ENCODE data around the gene ALKBH4.

The ALKBH4 gene

DNA sequence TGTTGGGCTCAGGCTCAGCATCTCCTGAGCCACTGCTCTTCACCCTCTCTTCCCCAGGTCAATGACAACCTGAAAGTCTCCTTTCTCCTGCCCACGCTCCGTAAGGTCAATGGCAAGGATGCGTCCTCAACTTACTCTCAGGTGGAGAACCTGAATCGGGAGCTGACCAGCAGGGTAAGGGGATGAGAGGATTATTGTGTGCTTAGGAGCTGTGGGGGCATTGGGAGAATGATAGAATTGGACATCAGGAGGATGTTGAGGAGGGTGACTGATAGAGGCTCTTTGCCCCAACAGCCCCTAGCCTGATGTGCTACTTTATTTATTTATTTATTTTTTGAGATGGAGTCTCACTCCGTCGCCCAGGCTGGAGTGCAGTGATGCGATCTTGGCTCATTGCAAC lies 1.4 kb upstream of the ALKBH4 start:
- TF ChIP-seq CREB1 (IDR thresholded peaks at IDR 0.05; ENCODE audit: low read depth) (no peak), TEAD4 (IDR thresholded peaks at IDR 0.05) (no peak), NFIC (IDR thresholded peaks at IDR 0.05) (no peak), CEBPB (IDR thresholded peaks at IDR 0.05) (no peak), EGR1 (IDR thresholded peaks at IDR 0.05) (no peak), EP300 (IDR thresholded peaks at IDR 0.05; ENCODE audit: borderline replicate concordance) (no peak)
- TF ChIP-seq, protein P1, sequence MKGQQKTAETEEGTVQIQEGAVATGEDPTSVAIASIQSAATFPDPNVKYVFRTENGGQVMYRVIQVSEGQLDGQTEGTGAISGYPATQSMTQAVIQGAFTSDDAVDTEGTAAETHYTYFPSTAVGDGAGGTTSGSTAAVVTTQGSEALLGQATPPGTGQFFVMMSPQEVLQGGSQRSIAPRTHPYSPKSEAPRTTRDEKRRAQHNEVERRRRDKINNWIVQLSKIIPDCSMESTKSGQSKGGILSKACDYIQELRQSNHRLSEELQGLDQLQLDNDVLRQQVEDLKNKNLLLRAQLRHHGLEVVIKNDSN (IDR thresholded peaks at IDR 0.05), result no peak

DNA sequence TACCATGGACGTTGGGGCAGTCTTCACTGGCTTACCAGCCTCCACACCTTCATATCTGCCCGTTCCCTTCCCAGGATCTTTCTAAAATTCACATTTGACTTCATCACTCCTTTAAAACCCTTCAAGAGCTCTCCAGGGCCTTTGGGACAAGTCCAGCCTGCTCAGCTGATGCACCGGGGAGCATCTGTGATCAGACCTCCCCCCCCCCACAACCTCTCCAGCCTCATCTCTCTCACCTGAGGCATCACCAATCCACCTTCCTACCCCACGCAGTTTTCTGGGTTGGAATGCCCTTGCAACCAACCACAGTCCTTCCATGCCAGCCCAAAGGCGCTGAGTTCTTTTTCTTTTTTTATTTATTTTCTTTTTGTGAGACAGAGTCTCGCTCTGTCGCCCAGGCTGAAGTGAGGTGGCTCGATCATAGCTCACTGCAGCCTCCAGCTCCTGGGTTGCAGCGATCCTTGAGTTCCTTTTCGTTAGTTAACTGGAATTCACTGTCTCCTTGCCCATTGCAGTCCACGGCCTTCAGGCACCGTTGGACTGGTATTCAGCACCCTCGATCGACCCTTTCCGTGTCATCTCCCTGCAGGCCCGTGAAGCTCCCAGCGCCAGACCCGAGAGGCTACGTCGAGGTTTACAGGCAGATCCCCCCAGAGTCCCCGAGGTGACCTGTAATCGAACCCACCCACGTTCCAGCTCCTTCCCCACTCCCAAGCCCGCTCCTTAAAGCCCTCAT lies 654 bp downstream of the ALKBH4 start:
- TF ChIP-seq, protein P1 (IDR thresholded peaks at IDR 0.05), result no peak
- TF ChIP-seq TEAD4 (IDR thresholded peaks at IDR 0.05), result peak; percentile 5; the same call in 1 of the 2 replicates

DNA sequence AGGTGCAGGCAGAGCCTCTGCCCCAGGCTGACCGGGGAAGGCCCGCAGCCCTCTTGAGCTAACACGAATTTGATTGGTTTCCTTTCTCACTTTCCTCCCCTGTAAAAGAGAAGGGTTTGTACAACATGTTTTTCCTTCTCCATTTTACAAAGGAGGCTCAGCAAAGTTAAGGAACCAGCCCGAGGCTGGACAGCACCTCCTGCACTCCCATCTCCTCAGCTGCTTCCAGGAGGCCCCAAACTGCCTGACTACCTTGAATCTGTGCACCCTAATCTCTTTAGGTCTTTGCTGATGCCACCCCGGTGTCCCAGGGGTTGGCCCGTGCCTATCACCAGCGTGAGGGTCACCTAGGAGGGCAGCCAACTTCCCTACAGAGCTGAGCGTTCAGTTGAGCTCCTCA lies 4.2 kb downstream of the ALKBH4 start:
- TF ChIP-seq, protein P1 (IDR thresholded peaks at IDR 0.05), result no peak
- TF ChIP-seq RAD21 (IDR thresholded peaks at IDR 0.05; ENCODE audit: low read depth), result no peak
- TF ChIP-seq TCF12 (IDR thresholded peaks at IDR 0.05; ENCODE audit: low read depth), result no peak
- TF ChIP-seq ZBTB7A (IDR thresholded peaks at IDR 0.05; ENCODE audit: low read depth), result no peak
- TF ChIP-seq TEAD4 (IDR thresholded peaks at IDR 0.05), result no peak
- TF ChIP-seq TAF1 (IDR thresholded peaks at IDR 0.05; ENCODE audit: low read depth), result no peak
- TF ChIP-seq CREB1 (IDR thresholded peaks at IDR 0.05; ENCODE audit: low read depth), result no peak
- no peak for TF ChIP-seq FOXM1 (IDR thresholded peaks at IDR 0.05; ENCODE audit: borderline replicate concordance, low read depth)
- TF ChIP-seq EP300 (IDR thresholded peaks at IDR 0.05; ENCODE audit: borderline replicate concordance), result no peak
- no peak for TF ChIP-seq YY1 (IDR thresholded peaks at IDR 0.05; ENCODE audit: low read depth)

DNA sequence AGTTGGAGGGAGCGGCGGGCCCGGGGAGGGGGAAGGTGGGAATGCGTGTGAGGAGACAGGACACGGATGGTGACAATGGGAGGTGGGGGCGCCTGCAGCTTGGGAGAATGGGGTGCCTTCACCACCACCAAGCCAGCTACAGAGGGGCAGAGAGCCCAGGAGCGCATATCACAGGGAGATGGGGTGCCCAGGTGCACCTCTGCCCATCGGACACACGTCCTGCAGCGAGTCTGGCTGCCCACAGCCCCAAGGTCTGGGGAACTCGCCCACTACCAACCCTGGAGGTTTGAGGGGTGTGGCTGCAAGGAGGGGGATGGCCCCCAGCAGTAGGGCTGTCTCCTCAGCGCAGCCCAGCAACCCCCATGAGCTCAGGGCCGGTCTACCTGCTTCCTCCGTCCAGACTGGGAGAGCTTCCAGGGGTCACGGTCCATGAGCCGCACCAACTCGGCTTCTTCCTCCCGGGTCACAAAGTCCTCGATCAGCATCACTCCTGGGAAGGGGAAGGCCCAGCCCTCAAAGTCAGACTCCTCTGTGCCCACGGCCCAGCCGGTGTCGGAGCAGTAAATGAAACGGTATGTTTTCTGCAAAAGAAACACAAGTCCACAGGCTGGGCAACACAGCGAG lies 5.3 kb downstream of the ALKBH4 start:
- TF ChIP-seq ZBTB7A (IDR thresholded peaks at IDR 0.05; ENCODE audit: low read depth) (no peak), NFIC (IDR thresholded peaks at IDR 0.05) (no peak), CREB1 (IDR thresholded peaks at IDR 0.05; ENCODE audit: low read depth) (no peak), YY1 (IDR thresholded peaks at IDR 0.05; ENCODE audit: low read depth) (no peak), CEBPB (IDR thresholded peaks at IDR 0.05) (no peak), EGR1 (IDR thresholded peaks at IDR 0.05) (no peak), FOXM1 (IDR thresholded peaks at IDR 0.05; ENCODE audit: borderline replicate concordance, low read depth) (no peak), TAF1 (IDR thresholded peaks at IDR 0.05; ENCODE audit: low read depth) (no peak), RAD21 (IDR thresholded peaks at IDR 0.05; ENCODE audit: low read depth) (no peak)
- TF ChIP-seq, protein P2, sequence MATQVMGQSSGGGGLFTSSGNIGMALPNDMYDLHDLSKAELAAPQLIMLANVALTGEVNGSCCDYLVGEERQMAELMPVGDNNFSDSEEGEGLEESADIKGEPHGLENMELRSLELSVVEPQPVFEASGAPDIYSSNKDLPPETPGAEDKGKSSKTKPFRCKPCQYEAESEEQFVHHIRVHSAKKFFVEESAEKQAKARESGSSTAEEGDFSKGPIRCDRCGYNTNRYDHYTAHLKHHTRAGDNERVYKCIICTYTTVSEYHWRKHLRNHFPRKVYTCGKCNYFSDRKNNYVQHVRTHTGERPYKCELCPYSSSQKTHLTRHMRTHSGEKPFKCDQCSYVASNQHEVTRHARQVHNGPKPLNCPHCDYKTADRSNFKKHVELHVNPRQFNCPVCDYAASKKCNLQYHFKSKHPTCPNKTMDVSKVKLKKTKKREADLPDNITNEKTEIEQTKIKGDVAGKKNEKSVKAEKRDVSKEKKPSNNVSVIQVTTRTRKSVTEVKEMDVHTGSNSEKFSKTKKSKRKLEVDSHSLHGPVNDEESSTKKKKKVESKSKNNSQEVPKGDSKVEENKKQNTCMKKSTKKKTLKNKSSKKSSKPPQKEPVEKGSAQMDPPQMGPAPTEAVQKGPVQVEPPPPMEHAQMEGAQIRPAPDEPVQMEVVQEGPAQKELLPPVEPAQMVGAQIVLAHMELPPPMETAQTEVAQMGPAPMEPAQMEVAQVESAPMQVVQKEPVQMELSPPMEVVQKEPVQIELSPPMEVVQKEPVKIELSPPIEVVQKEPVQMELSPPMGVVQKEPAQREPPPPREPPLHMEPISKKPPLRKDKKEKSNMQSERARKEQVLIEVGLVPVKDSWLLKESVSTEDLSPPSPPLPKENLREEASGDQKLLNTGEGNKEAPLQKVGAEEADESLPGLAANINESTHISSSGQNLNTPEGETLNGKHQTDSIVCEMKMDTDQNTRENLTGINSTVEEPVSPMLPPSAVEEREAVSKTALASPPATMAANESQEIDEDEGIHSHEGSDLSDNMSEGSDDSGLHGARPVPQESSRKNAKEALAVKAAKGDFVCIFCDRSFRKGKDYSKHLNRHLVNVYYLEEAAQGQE (IDR thresholded peaks at IDR 0.05; ENCODE audit: low read depth), result no peak
- TF ChIP-seq, protein P1 (IDR thresholded peaks at IDR 0.05), result no peak
- TF ChIP-seq, protein P3, sequence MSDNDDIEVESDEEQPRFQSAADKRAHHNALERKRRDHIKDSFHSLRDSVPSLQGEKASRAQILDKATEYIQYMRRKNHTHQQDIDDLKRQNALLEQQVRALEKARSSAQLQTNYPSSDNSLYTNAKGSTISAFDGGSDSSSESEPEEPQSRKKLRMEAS (IDR thresholded peaks at IDR 0.05), result no peak

DNA sequence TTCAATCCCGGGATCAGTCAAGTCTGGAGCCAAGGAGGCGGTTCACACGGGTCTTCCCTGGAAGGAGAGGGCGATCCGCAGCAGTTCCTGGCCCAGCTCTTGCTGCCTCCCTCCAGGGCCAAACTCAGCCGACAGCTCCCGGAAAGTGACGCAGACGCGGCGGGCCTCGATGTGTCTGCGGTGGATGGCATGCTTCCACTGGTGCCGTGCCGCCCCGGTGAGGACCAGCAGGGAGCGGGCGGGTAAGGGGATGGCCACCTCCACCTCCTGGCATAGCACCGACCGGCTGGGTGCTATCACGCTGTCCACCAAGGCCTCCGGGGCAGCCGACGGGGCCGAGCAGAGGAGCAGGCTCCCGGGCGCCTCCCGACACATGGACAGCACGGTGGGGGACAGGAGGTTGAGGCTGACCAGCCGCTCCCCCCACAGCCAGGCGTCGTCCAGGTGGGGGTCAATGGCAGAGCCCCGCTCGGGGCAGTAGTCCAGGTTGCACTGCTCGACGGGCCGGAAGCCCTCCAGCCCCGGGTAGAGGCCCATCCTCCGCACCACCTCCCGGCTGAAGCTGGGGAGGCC lies 7.2 kb downstream of the ALKBH4 start:
- TF ChIP-seq CEBPB (IDR thresholded peaks at IDR 0.05), result no peak
- no peak for TF ChIP-seq EP300 (IDR thresholded peaks at IDR 0.05; ENCODE audit: borderline replicate concordance)
- no peak for TF ChIP-seq TAF1 (IDR thresholded peaks at IDR 0.05; ENCODE audit: low read depth)
- no peak for TF ChIP-seq TEAD4 (IDR thresholded peaks at IDR 0.05)
- TF ChIP-seq YY1 (IDR thresholded peaks at IDR 0.05; ENCODE audit: low read depth), result no peak
- TF ChIP-seq, protein P1 (IDR thresholded peaks at IDR 0.05), result no peak
- no peak for TF ChIP-seq NFIC (IDR thresholded peaks at IDR 0.05)
- no peak for TF ChIP-seq FOXM1 (IDR thresholded peaks at IDR 0.05; ENCODE audit: borderline replicate concordance, low read depth)
- TF ChIP-seq CREB1 (IDR thresholded peaks at IDR 0.05; ENCODE audit: low read depth), result no peak
- no peak for TF ChIP-seq RAD21 (IDR thresholded peaks at IDR 0.05; ENCODE audit: low read depth)
- TF ChIP-seq, protein P3 (IDR thresholded peaks at IDR 0.05), result no peak
- no peak for TF ChIP-seq ZBTB7A (IDR thresholded peaks at IDR 0.05; ENCODE audit: low read depth)
- TF ChIP-seq, protein P2 (IDR thresholded peaks at IDR 0.05; ENCODE audit: low read depth), result no peak

Data from Ishikawa (cell line).